H1 (cell line): ENCODE data around the gene HMGCL. TPM values are rescaled to one million over a fixed set of nuclear protein-coding genes. Genes with fewer than 3 reads are reported as not detected.

ENCODE experiments used
- CTCF ChIA-PET: fragments of 300-600 bp; sonication (Branson Sonifier 250); formaldehyde crosslinking; loops from one replicate; lab custom pipeline; 2021; ENCODE audit not compliant: partially characterized antibody; lab: Charles Lee
- POLR2A ChIA-PET: fragments of 300-600 bp; sonication (Branson Sonifier 250); formaldehyde crosslinking; loops from one replicate; lab custom pipeline; 2021; ENCODE audit warnings: inconsistent platforms; ENCODE audit not compliant: partially characterized antibody; lab: Charles Lee
- DNase-seq, 2 experiments: peaks; one replicate each; pipeline versions ENCODE4 v3.0.0 to v3.0.0-alpha.2; 2010 to 2022; ENCODE audit warnings: low spot score in 2 of 2, low read depth in 1 of 2, mixed read lengths in 1 of 2
- FAIRE-seq: peaks from 2 replicates; lab custom pipeline; 2011; peaks lifted over from hg19 to GRCh38; lab: Jason Lieb, UNC
- H2AFZ ChIP-seq: 2 replicates; pipeline ENCODE4 v1.8.1; 2012; ENCODE audit warnings: low read length, inconsistent platforms
- H2AK5ac ChIP-seq: 2 replicates; pipeline ENCODE4 v1.6.1; 2013; ENCODE audit warnings: low read depth, low read length
- H2BK120ac ChIP-seq: replicated peaks from 2 replicates; pipeline ENCODE3; 2013; ENCODE audit warnings: low read depth, low read length, inconsistent platforms
- H2BK12ac ChIP-seq: 2 replicates; pipeline ENCODE4 v1.6.1; 2013; ENCODE audit warnings: low read depth, low read length
- H2BK15ac ChIP-seq: 2 replicates; pipeline ENCODE4 v1.6.1; 2013; ENCODE audit warnings: low read length
- H2BK20ac ChIP-seq: 2 replicates; pipeline ENCODE4 v1.6.1; 2013; ENCODE audit warnings: low read length
- H2BK5ac ChIP-seq: 2 replicates; pipeline ENCODE4 v1.6.1; 2013; ENCODE audit warnings: low read depth, low read length
- H3K14ac ChIP-seq: 2 replicates; pipeline ENCODE4 v1.6.1; 2013; ENCODE audit warnings: inconsistent platforms; ENCODE audit not compliant: insufficient read length
- H3K18ac ChIP-seq: 2 replicates; pipeline ENCODE4 v1.6.1; 2013; ENCODE audit warnings: low read length; ENCODE audit errors: extremely low read depth
- H3K23ac ChIP-seq: 2 replicates; pipeline ENCODE4 v1.6.1; 2013; ENCODE audit warnings: inconsistent platforms; ENCODE audit not compliant: insufficient read length
- H3K23me2 ChIP-seq: 2 replicates; pipeline ENCODE4 v1.6.1; 2013; ENCODE audit warnings: low read depth, low read length
- H3K27ac ChIP-seq: 2 replicates; pipeline ENCODE4 v1.6.1; 2011; ENCODE audit warnings: low read depth, low read length, inconsistent platforms
- H3K27me3 ChIP-seq, 4 experiments: replicated peaks in 1 of 4; 1 replicate in 1 of 4; 2 replicates in 3 of 4; pipeline versions ENCODE4 v1.6.1 to v1.8.1; 2011 to 2013; ENCODE audit warnings: low read length in 3 of 4, mild to moderate bottlenecking in 3 of 4, inconsistent platforms in 2 of 4, mixed read lengths in 2 of 4, moderate library complexity in 1 of 4; ENCODE audit not compliant: control insufficient read depth in 3 of 4, insufficient read depth in 3 of 4; ENCODE audit errors: extremely low read depth in 1 of 4
- H3K36me3 ChIP-seq, 4 experiments: 2 replicates each; pipeline versions ENCODE4 v1.6.1 to v1.8.1; 2011 to 2013; ENCODE audit warnings: mild to moderate bottlenecking in 4 of 4, low read length in 3 of 4, moderate library complexity in 2 of 4, control low read depth in 1 of 4, inconsistent platforms in 1 of 4; ENCODE audit not compliant: insufficient read depth in 4 of 4, control insufficient read depth in 2 of 4
- H3K4ac ChIP-seq: replicated peaks from 2 replicates; pipeline ENCODE3; 2013; ENCODE audit warnings: low read length, low read depth, mixed read lengths, inconsistent platforms; ENCODE audit not compliant: insufficient read length
- H3K4me1 ChIP-seq, 4 experiments: replicated peaks in 1 of 4; 1 replicate in 1 of 4; 2 replicates in 3 of 4; pipeline versions ENCODE4 v1.6.1 to v1.8.1; 2011 to 2013; ENCODE audit warnings: low read length in 3 of 4, inconsistent platforms in 2 of 4, mixed read lengths in 1 of 4; ENCODE audit not compliant: insufficient read depth in 4 of 4, control insufficient read depth in 3 of 4
- H3K4me2 ChIP-seq, 2 experiments: 2 replicates each; pipeline versions ENCODE4 v1.6.1 to v1.8.1; 2011 to 2013; ENCODE audit warnings: low read depth in 2 of 2, low read length in 2 of 2, control low read depth in 1 of 2, inconsistent platforms in 1 of 2, mild to moderate bottlenecking in 1 of 2; ENCODE audit not compliant: insufficient read depth in 1 of 2
- H3K4me3 ChIP-seq, 4 experiments: fragments of 200-600, 300-600 bp in 1 of 4; sonication (generic), shearing (Covaris generic), sonication (Bioruptor Twin) in 1 of 4; 2 replicates each; pipeline versions ENCODE4 v1.5.1 to v1.8.1; 2011 to 2016; ENCODE audit warnings: low read length in 4 of 4, low read depth in 3 of 4, control low read depth in 2 of 4, inconsistent platforms in 2 of 4, mild to moderate bottlenecking in 2 of 4, mixed read lengths in 1 of 4, moderate library complexity in 1 of 4; ENCODE audit not compliant: insufficient read depth in 2 of 4; ENCODE audit errors: extremely low read depth in 1 of 4
- H3K56ac ChIP-seq: replicated peaks from 2 replicates; pipeline ENCODE3; 2013; ENCODE audit warnings: low read depth, mild to moderate bottlenecking, mixed read lengths, low read length, inconsistent platforms; ENCODE audit not compliant: insufficient read length
- H3K79me1 ChIP-seq: 2 replicates; pipeline ENCODE4 v1.6.1; 2013; ENCODE audit warnings: low read depth, low read length, control low read depth
- H3K79me2 ChIP-seq, 2 experiments: 2 replicates each; pipeline versions ENCODE4 v1.6.1 to v1.8.1; 2012 to 2013; ENCODE audit warnings: low read length in 2 of 2, mild to moderate bottlenecking in 2 of 2, inconsistent platforms in 1 of 2; ENCODE audit not compliant: insufficient read depth in 2 of 2, control insufficient read depth in 1 of 2
- H3K9ac ChIP-seq, 4 experiments: replicated peaks in 1 of 4; 1 replicate in 1 of 4; 2 replicates in 3 of 4; pipeline versions ENCODE4 v1.6.1 to v1.8.1; 2011 to 2013; ENCODE audit warnings: low read depth in 3 of 4, low read length in 3 of 4, control low read depth in 2 of 4, mild to moderate bottlenecking in 2 of 4, moderate library complexity in 2 of 4, inconsistent platforms in 1 of 4; ENCODE audit errors: extremely low read depth in 1 of 4
- H3K9me3 ChIP-seq, 2 experiments: 2 replicates each; pipeline versions ENCODE4 v1.6.1 to v1.8.1; 2012 to 2013; ENCODE audit warnings: mild to moderate bottlenecking in 2 of 2, moderate library complexity in 2 of 2, control low read depth in 1 of 2, inconsistent platforms in 1 of 2, low read depth in 1 of 2, low read length in 1 of 2, mixed read lengths in 1 of 2; ENCODE audit not compliant: insufficient read depth in 2 of 2
- H4K20me1 ChIP-seq, 2 experiments: replicated peaks in 1 of 2; 2 replicates each; pipeline versions ENCODE3 to v1.8.1; 2011 to 2013; ENCODE audit warnings: inconsistent platforms in 2 of 2, low read length in 2 of 2, mild to moderate bottlenecking in 1 of 2; ENCODE audit not compliant: insufficient read depth in 2 of 2, control insufficient read depth in 1 of 2
- H4K5ac ChIP-seq: 2 replicates; pipeline ENCODE4 v1.6.1; 2013; ENCODE audit warnings: low read length, low read depth, mixed read lengths, inconsistent platforms; ENCODE audit not compliant: insufficient read length
- H4K8ac ChIP-seq: 2 replicates; pipeline ENCODE4 v1.8.0; 2013; ENCODE audit warnings: mild to moderate bottlenecking, moderate library complexity, low read length, inconsistent platforms; ENCODE audit not compliant: insufficient read depth; ENCODE audit errors: extremely low read depth
- H4K91ac ChIP-seq: replicated peaks from 2 replicates; pipeline ENCODE3; 2013; ENCODE audit warnings: low read length, mixed read lengths, inconsistent platforms; ENCODE audit not compliant: insufficient read length
- NRF1 ChIP-seq: IDR thresholded peaks from 2 replicates; pipeline ENCODE4 v1.6.1; 2011; ENCODE audit warnings: mild to moderate bottlenecking, low read depth, low read length, improper control_type of control experiment
- WGBS, 2 experiments: shearing (Covaris generic) in 1 of 2; methylation state at CpG; one replicate each; pipeline versions ENCODE4 v1.1.6 to v1.1.7; 2013 to 2015; ENCODE audit warnings: low lambda C conversion rate in 2 of 2, mixed read lengths in 2 of 2, inconsistent platforms in 1 of 2, low coverage in 1 of 2, missing lambda C conversion rate in 1 of 2; ENCODE audit not compliant: insufficient replicate concordance in 2 of 2, insufficient coverage in 1 of 2, insufficient read length in 1 of 2; ENCODE audit errors: extremely low coverage in 1 of 2, missing lambda C conversion rate in 1 of 2; 5-methylcytosine and 5-hydroxymethylcytosine counted together
- polyA plus RNA-seq, 7 experiments: library from polyadenylated mRNA; depleted of rRNA in 3 of 7; stranded (reverse) in 5 of 7; unstranded in 2 of 7; fragments of >200 nt in 5 of 7; fragments of 200-250 nt in 2 of 7; gene quantifications; 1 replicate in 5 of 7; 2 replicates in 1 of 7; 4 replicates in 1 of 7; pipeline versions ENCODE4 v1.2.1 to v1.2.3, GENCODE V29; 2011 to 2013; ENCODE audit warnings: missing spikeins in 2 of 7, mixed read lengths in 2 of 7
- total RNA-seq: library from RNA; stranded (reverse); fragmentation: NEBNext Ultra II Directional; extraction: Animal tissue kit (Norgen Biotek cat#: 25700); gene quantifications from 2 replicates; pipeline ENCODE4 v1.2.1, GENCODE V29; 2021

HMGCL gene
- total and polyA plus RNA-seq, 2 of the 8 experiments (the other 6 are each of a cell fraction or from before 2014, with no cell fraction given) = 13.7 to 19.5 TPM

- FAIRE-seq (no peak), DNase-seq (no peak)
- H3K4me1 ChIP-seq = peaks cover 0 to 6% (median 1%) of the 10 kb centered on the region in 4 experiments; a peak in 2 of 7 replicates
- peaks cover 4% of the 10 kb centered on the region for H3K23me2 ChIP-seq
- H3K18ac ChIP-seq = no peak overlapping the region
- H3K23ac ChIP-seq = no peak overlapping the region
- H4K20me1 ChIP-seq = no peaks in the 10 kb centered on the region
- H2BK20ac ChIP-seq = no peak overlapping the region
- H4K8ac ChIP-seq = no peak overlapping the region
- H2BK120ac ChIP-seq = no peak overlapping the region
- no peak overlapping the region for H4K5ac ChIP-seq
- peaks cover 0 to 3% of the 10 kb centered on the region in 2 experiments; a peak in 1 of 4 replicates for H3K79me2 ChIP-seq
- ChIA-PET POLR2A (interaction anchor here (0.6 to 4.2 kb wide), 5 partner anchors 10 to 330 kb away, joined by 3 to 28 read pairs (median 5); partner anchors contain the start of gene GALE), CTCF (interaction anchor here (1.1 to 8.5 kb wide), 7 partner anchors 13 to 76 kb away, joined by 3 to 99 read pairs (median 6); no protein-coding TSS in a partner anchor)
- no peaks in the 10 kb centered on the region for H3K27me3 ChIP-seq
- H2AK5ac ChIP-seq = no peak overlapping the region
- H3K4me2 ChIP-seq = peak overlapping the region in 1 of 2 experiments; percentile 88; a peak in 1 of 4 replicates
- H3K14ac ChIP-seq = no peak overlapping the region
- H3K56ac ChIP-seq = no peak overlapping the region
- no peaks in the 10 kb centered on the region for H3K36me3 ChIP-seq
- no peak overlapping the region for H2BK15ac ChIP-seq
- no peak overlapping the region for H3K27ac ChIP-seq
- H3K79me1 ChIP-seq = 0 out of 2 replicates have a peak, but pooled peaks cover 3% of the 10 kb centered on the region
- no peak overlapping the region; a peak in 1 of 8 replicates for H3K4me3 ChIP-seq
- no peak overlapping the region for H4K91ac ChIP-seq
- no peak overlapping the region for H3K4ac ChIP-seq
- no peak overlapping the region for H2AFZ ChIP-seq
- WGBS, 2 experiments = 90% methylated on average over 7 of the region's 7 CpGs; no CpG with 5 or more reads in 1 of the 2 experiments
- H3K9me3 ChIP-seq = no peaks in the 10 kb centered on the region
- TF ChIP-seq NRF1 = no peak
- no peak overlapping the region for H2BK5ac ChIP-seq
- no peak overlapping the region for H2BK12ac ChIP-seq
- H3K9ac ChIP-seq = 0 out of 7 replicates have a peak overlapping the region, but pooled peaks of 1 of the 4 experiments have one; percentile 21
Observed at GRCh38 chr1:23823767-23824166, 1.5 kb downstream of the HMGCL start.
